Sigmoid colon (tissue), 7 donors: ENCODE results near the gene FAM168B. TPM values are rescaled to one million over a fixed set of nuclear protein-coding genes. Genes with fewer than 3 reads are reported as not detected.

Experiments used
- DNase-seq: peaks from one replicate; pipeline ENCODE4 v3.0.0-alpha.2; 2019
- H3K27ac ChIP-seq, 4 donors: fragments of 200-600 bp; sonication (generic); one replicate each; pipeline ENCODE4 v1.5.1; 2016 to 2019; ENCODE audit warnings: mild to moderate bottlenecking in 1 of 4
- H3K27me3 ChIP-seq, 3 donors: fragments of 200-600 bp; sonication (generic); one replicate each; pipeline ENCODE4 v1.5.1; 2019; ENCODE audit warnings: mild to moderate bottlenecking in 1 of 3
- H3K36me3 ChIP-seq, 4 donors: fragments of 200-600 bp; sonication (generic); one replicate each; pipeline ENCODE4 v1.5.1; 2016 to 2019
- H3K4me1 ChIP-seq, 4 donors: fragments of 200-600 bp; sonication (generic); one replicate each; pipeline ENCODE4 v1.5.1; 2017 to 2019
- H3K4me3 ChIP-seq, 4 donors: fragments of 200-600 bp; sonication (generic); one replicate each; pipeline ENCODE4 v1.5.1; 2017 to 2019; ENCODE audit warnings: mild to moderate bottlenecking in 2 of 4, moderate library complexity in 1 of 4
- H3K9me3 ChIP-seq, 4 donors: fragments of 200-600 bp in 3 of 4; sonication (generic) in 3 of 4; one replicate each; pipeline versions ENCODE4 v1.5.1 to v1.6.1; 2013 to 2019
- EP300 ChIP-seq, 4 donors: sonication (generic); formaldehyde crosslinking; IDR thresholded peaks; one replicate each; pipeline ENCODE4 v1.6.1; 2017; ENCODE audit warnings: antibody characterized with exemption in 4 of 4
- POLR2A ChIP-seq, 2 donors: fragments of 450-650 bp; IDR thresholded peaks; one replicate each; pipeline ENCODE4 v1.6.1; 2016; ENCODE audit warnings: antibody characterized with exemption in 2 of 2, mild to moderate bottlenecking in 2 of 2, moderate library complexity in 2 of 2
- POLR2AphosphoS5 ChIP-seq, 4 donors: sonication (generic); formaldehyde crosslinking; IDR thresholded peaks; one replicate each; pipeline ENCODE4 v1.6.1; 2017; ENCODE audit warnings: antibody characterized with exemption in 4 of 4
- WGBS, 2 donors: extraction: QIAGEN DNeasy Blood & Tissue Kit; methylation state at CpG; one replicate each; pipeline ENCODE4 v1.1.7; 2013; 5-methylcytosine and 5-hydroxymethylcytosine counted together
- intact Hi-C: fragments of 100-400 bp; cut with DNase I; formaldehyde crosslinking; loops from one replicate; pipeline ENCODE4 v1.15.1; 2023
- polyA plus RNA-seq, 3 donors: library from polyadenylated mRNA; stranded (reverse); fragments of 200-250 nt; gene quantifications; one replicate each; pipeline ENCODE4 v1.2.3, GENCODE V29; 2013
- total RNA-seq, 4 donors: library from RNA; depleted of rRNA; stranded (reverse); fragments of >200 nt; gene quantifications; one replicate each; pipeline ENCODE4 v1.1.0, GENCODE V29; 2016
- TF ChIP-seq, protein P1 (sequence below), 4 experiments: fragments of 450-650 bp in 3 of 4; fragments of 200-600 bp in 1 of 4; IDR thresholded peaks; one replicate each; pipeline ENCODE4 v1.5.1; 2016 to 2019; ENCODE audit warnings: antibody characterized with exemption in 4 of 4, mild to moderate bottlenecking in 3 of 4, moderate library complexity in 2 of 4
- donor health status: healthy with polysubstance abuse.
- donor health status: Bipolar disorder and iron deficiency.
- donor health status: healthy.

Gene FAM168B
- total and polyA plus RNA-seq, 7 donors, result 29.1 to 153 (median 125) TPM

DNA sequence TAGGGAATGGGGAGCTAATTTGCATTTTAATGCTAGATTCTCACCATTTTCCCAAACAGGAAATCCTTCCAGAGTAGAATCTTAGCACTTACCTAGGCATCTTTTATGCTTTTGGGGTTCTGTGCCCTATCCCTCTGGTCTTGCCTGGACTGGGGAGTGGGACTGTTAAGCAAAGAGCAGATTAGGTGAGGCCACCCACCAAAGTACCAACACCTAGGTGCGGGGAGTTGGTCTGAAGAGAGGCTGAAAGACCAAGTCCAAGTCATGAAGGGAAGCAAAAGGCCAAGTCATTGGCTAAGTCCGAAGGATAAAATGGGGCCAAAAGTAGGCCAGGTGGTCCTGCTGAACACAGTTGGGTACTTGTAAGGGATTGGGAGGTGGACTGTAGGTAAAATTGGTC is 86.7 kb downstream of the FAM168B start:
- WGBS, 2 donors, result 90 to 93% methylated on average over 2 of the region's 2 CpGs
- Histone ChIP-seq H3K9me3 (no peaks in the 10 kb centered on the region), H3K27ac (no peak overlapping the region), H3K4me3 (no peak overlapping the region), H3K4me1 (no peaks in the 10 kb centered on the region), H3K36me3 (no peaks in the 10 kb centered on the region), H3K27me3 (peaks cover 0 to 13% (median 0%) of the 10 kb centered on the region in 3 donors)
- DNase-seq, result no peak
- TF ChIP-seq EP300 (IDR thresholded peaks at IDR 0.05) (no peak), POLR2AphosphoS5 (IDR thresholded peaks at IDR 0.05) (no peak), POLR2A (IDR thresholded peaks at IDR 0.05) (no peak)
- TF ChIP-seq, protein P1, sequence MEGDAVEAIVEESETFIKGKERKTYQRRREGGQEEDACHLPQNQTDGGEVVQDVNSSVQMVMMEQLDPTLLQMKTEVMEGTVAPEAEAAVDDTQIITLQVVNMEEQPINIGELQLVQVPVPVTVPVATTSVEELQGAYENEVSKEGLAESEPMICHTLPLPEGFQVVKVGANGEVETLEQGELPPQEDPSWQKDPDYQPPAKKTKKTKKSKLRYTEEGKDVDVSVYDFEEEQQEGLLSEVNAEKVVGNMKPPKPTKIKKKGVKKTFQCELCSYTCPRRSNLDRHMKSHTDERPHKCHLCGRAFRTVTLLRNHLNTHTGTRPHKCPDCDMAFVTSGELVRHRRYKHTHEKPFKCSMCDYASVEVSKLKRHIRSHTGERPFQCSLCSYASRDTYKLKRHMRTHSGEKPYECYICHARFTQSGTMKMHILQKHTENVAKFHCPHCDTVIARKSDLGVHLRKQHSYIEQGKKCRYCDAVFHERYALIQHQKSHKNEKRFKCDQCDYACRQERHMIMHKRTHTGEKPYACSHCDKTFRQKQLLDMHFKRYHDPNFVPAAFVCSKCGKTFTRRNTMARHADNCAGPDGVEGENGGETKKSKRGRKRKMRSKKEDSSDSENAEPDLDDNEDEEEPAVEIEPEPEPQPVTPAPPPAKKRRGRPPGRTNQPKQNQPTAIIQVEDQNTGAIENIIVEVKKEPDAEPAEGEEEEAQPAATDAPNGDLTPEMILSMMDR (IDR thresholded peaks at IDR 0.05), result no peak
- intact Hi-C loops, result no loop called here

DNA sequence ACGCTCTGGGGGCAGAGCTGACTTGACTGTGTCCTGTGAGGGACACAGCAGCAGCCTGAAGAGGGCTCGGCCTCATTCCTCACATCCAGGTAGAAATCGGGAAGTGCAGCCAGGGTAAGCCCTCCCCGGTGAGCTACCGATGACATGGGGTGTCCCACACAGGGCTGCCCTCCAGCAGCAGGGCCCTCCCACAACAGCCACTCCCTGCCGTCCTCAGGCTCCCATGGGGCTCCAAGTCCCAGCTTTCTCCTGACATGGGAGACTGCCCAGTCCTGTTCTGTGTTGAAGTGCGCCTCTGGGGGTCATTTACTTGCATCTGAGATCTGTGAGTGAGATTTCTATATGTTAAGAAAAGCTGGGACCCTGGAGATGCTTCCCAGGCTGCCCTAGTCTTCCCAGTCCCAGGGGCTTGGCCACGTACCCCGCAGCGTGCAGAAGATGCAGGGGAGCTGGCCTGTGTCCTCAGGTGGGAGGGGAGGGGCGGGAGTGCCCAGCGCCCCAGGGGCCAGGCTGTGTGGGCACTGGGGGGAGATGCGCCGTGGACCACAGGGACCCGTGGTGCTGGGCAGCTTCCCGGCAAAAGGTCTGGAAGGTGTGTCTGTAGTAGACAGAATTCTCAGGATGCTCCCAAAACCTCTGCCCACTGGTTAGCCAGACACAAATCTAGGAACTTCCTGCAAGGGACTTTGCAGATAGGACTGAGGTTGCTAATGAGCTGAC is 87.9 kb downstream of the FAM168B start:
- Histone ChIP-seq H3K4me1 (no peaks in the 10 kb centered on the region), H3K27me3 (peaks cover 0 to 4% (median 0%) of the 10 kb centered on the region in 3 donors), H3K9me3 (no peaks in the 10 kb centered on the region), H3K4me3 (no peak overlapping the region), H3K36me3 (no peaks in the 10 kb centered on the region), H3K27ac (no peak overlapping the region)
- TF ChIP-seq POLR2AphosphoS5 (IDR thresholded peaks at IDR 0.05) (no peak), EP300 (IDR thresholded peaks at IDR 0.05) (no peak), POLR2A (IDR thresholded peaks at IDR 0.05) (no peak)
- TF ChIP-seq, protein P1 (IDR thresholded peaks at IDR 0.05), result no peak
- 75 to 78% methylated on average over 16 of the region's 16 CpGs for WGBS, 2 donors
- no peak for DNase-seq
- intact Hi-C loops, result no loop called here

DNA sequence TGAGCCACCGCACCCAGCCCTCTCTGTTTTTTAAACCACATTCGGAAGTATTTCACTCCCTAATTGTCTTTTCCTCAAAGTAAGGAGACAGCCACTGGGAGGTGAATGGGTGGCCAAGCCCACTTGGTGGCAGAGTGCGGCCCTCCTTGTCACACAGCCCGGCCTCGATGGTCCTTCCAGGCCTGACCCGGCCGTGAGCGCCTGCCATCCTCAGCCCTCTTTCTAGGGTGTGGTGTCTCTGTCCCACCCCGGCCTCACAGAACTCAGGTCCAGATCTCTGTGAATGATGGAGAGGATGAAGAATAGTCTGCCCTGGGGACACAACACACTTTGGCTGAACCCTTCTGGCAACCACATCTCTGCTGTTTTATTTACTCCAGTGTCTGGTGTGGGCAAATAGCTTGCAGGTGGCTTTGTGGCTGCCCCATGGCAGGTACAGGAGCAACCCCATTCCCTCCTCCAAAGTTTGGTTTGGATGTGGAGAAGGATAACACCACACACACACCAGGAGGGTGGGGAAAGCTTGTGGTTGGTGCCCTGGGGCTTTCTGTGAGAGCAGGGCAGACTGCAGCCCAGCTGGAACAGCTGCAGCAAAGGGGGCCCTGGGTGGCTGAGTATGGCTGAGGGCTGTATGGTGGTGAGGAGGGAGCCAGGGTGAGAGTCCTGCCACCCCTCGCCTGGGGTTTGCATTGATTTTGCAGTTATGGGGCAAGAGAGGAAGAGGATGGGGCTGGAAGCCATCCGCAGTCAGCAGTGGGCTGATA is 88.6 kb downstream of the FAM168B start:
- H3K27me3 ChIP-seq, result no peaks in the 10 kb centered on the region
- DNase-seq, result no peak
- H3K4me1 ChIP-seq, result no peaks in the 10 kb centered on the region
- intact Hi-C loops, result no loop called here
- H3K4me3 ChIP-seq, result no peak overlapping the region
- no peak overlapping the region for H3K27ac ChIP-seq
- TF ChIP-seq, protein P1 (IDR thresholded peaks at IDR 0.05), result no peak
- TF ChIP-seq POLR2A (IDR thresholded peaks at IDR 0.05) (no peak), EP300 (IDR thresholded peaks at IDR 0.05) (no peak), POLR2AphosphoS5 (IDR thresholded peaks at IDR 0.05) (no peak)
- 90 to 94% methylated on average over 11 of the region's 11 CpGs for WGBS, 2 donors
- H3K36me3 ChIP-seq, result no peaks in the 10 kb centered on the region
- H3K9me3 ChIP-seq, result no peaks in the 10 kb centered on the region

DNA sequence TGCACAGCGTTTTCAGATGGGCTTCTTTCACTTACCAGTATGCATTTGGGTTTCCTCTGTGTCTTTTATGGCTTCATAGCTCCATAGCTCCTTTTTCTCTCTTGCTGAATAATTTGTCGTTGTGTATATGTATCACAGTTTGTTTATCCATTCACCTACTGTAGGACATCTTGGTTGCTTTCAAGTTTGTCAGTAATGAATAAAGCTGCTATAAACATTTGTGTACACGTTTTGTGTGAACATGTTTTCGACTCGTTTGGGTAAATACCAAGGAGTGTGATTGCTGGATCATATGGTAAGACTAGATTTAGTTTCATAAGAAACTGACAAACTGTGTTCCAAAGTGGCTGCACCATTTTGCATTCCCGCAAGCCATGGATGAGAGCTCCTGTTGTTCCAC is 94.7 kb downstream of the FAM168B start:
- H3K4me3 ChIP-seq, result no peak overlapping the region
- H3K27me3 ChIP-seq, result no peaks in the 10 kb centered on the region
- no peaks in the 10 kb centered on the region for H3K9me3 ChIP-seq
- TF ChIP-seq EP300 (IDR thresholded peaks at IDR 0.05) (no peak), POLR2A (IDR thresholded peaks at IDR 0.05) (no peak), POLR2AphosphoS5 (IDR thresholded peaks at IDR 0.05) (no peak)
- TF ChIP-seq, protein P1 (IDR thresholded peaks at IDR 0.05), result no peak
- 65 to 79% methylated on average over 6 of the region's 6 CpGs for WGBS, 2 donors
- no peak overlapping the region for H3K27ac ChIP-seq
- H3K36me3 ChIP-seq, result no peaks in the 10 kb centered on the region
- intact Hi-C loops, result no loop called here
- DNase-seq, result no peak
- no peaks in the 10 kb centered on the region for H3K4me1 ChIP-seq

Other genes starting within 250 kb of the FAM168B start
- gene PLEKHB2, start 11.9 kb upstream of the FAM168B start, total RNA-seq, result 10 to 100 TPM; 28.8 to 39.6 (median 33.7) TPM
- 100 to 1,000 TPM in 1 of 3 donors, 10 to 100 TPM in 2; 59.3 to 160 (median 96.1) TPM for gene PLEKHB2, start 11.9 kb upstream of the FAM168B start, polyA plus RNA-seq
- gene POTEE, start 116.1 kb upstream of the FAM168B start, total RNA-seq, result not detected
- gene POTEE, start 116.1 kb upstream of the FAM168B start, polyA plus RNA-seq, result not detected